22Rv1 (cell line): ENCODE measurements around the gene SH3RF3.

ENCODE experiments used
- CTCF ChIP-seq: fragments of 450-650 bp; IDR thresholded peaks from 2 replicates; pipeline ENCODE4 v1.5.1; 2017; ENCODE audit warnings: mild to moderate bottlenecking
- ZFX ChIP-seq: fragments of 450-650 bp; IDR thresholded peaks from 2 replicates; pipeline ENCODE4 v1.6.1; 2017; ENCODE audit warnings: antibody characterized with exemption, borderline replicate concordance

- TF ChIP-seq CTCF (no peak), ZFX (no peak)
Observed at GRCh38 chr2:109272461-109272860, 143.5 kb downstream of the SH3RF3 start.
